ENCODE results near the gene SLC22A14. TPM values are rescaled to one million over a fixed set of nuclear protein-coding genes. Genes with fewer than 3 reads are reported as not detected.
"Not testable (repeated sequence)": the region's sequence is repeated elsewhere in the genome, so short reads cannot be mapped to it uniquely, and the experiment has no call there.

The SLC22A14 gene, protein sequence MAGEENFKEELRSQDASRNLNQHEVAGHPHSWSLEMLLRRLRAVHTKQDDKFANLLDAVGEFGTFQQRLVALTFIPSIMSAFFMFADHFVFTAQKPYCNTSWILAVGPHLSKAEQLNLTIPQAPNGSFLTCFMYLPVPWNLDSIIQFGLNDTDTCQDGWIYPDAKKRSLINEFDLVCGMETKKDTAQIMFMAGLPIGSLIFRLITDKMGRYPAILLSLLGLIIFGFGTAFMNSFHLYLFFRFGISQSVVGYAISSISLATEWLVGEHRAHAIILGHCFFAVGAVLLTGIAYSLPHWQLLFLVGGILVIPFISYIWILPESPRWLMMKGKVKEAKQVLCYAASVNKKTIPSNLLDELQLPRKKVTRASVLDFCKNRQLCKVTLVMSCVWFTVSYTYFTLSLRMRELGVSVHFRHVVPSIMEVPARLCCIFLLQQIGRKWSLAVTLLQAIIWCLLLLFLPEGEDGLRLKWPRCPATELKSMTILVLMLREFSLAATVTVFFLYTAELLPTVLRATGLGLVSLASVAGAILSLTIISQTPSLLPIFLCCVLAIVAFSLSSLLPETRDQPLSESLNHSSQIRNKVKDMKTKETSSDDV
- 0.32 and 0.86 TPM in 2 replicates for total RNA-seq

DNA sequence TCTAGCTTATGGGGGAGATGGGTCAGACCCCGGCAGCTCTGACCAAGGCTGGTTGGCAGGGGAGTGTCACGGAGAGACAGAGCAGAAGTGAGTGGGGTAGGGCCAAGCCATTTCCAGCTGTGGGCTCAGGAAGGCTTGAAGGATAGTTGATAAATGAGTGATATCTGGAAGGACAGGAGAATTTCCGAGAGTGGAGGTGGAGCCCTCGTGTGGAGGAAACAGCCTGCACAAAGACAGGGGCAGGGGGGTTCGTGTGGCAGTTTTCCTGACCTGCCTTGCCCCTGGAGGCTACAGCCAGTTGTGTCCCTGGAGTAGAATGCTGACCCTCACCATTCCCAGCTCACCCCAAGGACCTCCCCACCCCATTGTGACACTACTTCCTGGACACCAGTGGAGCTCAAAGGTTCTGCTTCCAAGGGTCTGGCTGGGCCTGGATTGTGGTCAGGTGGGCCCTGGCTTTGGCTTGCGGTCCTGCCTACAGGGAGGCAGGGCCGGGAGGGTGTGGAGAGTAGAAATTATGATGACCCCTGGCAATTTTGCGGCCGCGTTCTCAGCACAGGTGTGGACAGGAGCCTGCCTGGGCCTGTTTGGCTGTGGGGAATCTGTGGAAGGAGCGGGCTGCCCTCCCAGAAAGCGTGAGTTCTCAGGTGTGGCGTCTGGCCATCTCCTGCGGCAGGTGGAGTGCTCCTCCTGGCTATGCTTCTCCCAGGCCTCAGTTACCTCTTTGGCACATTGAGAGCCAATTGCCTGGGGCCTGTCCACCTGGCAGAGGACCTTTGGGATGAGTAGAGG lies at the start of gene SLC22A14:
Gene SLC22A14 (plus strand): TSS at position 400 of the 792 bp plus-strand sequence. CDS start 23,733 bp downstream, outside the sequence.
- DNase-seq (ENCODE audit: low read depth) = no peak
- TF ChIP-seq, protein P1, sequence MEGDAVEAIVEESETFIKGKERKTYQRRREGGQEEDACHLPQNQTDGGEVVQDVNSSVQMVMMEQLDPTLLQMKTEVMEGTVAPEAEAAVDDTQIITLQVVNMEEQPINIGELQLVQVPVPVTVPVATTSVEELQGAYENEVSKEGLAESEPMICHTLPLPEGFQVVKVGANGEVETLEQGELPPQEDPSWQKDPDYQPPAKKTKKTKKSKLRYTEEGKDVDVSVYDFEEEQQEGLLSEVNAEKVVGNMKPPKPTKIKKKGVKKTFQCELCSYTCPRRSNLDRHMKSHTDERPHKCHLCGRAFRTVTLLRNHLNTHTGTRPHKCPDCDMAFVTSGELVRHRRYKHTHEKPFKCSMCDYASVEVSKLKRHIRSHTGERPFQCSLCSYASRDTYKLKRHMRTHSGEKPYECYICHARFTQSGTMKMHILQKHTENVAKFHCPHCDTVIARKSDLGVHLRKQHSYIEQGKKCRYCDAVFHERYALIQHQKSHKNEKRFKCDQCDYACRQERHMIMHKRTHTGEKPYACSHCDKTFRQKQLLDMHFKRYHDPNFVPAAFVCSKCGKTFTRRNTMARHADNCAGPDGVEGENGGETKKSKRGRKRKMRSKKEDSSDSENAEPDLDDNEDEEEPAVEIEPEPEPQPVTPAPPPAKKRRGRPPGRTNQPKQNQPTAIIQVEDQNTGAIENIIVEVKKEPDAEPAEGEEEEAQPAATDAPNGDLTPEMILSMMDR (IDR thresholded peaks at IDR 0.05; ENCODE audit: insufficient read depth, low read depth, low read length) = no peak
- no peak within 1 kb of the TSS for H3K4me3 ChIP-seq (ENCODE audit: low read depth, low read length)

DNA sequence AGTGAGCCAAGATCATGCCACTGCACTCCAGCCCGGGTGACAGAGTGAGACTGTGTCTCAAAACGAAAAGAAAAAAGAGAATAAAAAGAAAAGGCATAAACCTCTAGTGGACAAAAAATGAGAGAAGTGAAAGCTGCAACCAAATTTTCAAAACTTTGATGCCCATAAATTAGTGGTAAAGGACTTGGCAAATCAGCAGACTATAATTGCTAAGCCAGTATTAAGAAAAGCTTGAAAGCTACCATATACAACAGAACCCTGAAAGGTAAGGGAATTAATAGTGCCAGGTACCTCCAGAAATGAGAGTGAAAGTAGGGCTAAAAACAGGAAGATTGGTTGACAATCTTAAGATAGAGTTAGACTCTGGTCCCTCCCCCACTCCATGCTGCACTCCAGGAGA lies 49.4 kb upstream of the SLC22A14 start:
- DNase-seq (ENCODE audit: low read depth) = no peak
- TF ChIP-seq, protein P1 (IDR thresholded peaks at IDR 0.05; ENCODE audit: insufficient read depth, low read depth, low read length) = no peak
- H3K4me3 ChIP-seq (ENCODE audit: low read depth, low read length) = no peak overlapping the region

DNA sequence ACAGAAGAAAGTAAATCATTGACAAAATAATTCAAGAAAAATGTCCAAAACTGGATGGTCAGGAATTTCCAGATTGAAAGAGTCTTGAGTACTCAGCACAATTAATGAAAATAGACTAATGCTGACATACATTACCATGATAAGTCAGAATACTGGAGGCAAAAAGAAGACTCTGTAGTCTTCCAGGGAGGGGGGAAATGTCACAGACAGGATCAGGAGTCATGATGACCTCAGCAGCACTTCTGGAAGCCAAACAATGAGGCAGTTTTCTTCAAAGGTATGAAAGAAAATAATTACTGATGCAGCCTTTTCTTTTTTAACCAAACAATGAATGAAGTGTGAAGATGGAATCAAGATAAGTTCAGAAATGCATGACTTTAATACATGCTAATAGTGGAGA lies 46.6 kb upstream of the SLC22A14 start:
- DNase-seq (ENCODE audit: low read depth) = no peak
- H3K4me3 ChIP-seq (ENCODE audit: low read depth, low read length) = no peak overlapping the region
- TF ChIP-seq, protein P1 (IDR thresholded peaks at IDR 0.05; ENCODE audit: insufficient read depth, low read depth, low read length) = no peak

DNA sequence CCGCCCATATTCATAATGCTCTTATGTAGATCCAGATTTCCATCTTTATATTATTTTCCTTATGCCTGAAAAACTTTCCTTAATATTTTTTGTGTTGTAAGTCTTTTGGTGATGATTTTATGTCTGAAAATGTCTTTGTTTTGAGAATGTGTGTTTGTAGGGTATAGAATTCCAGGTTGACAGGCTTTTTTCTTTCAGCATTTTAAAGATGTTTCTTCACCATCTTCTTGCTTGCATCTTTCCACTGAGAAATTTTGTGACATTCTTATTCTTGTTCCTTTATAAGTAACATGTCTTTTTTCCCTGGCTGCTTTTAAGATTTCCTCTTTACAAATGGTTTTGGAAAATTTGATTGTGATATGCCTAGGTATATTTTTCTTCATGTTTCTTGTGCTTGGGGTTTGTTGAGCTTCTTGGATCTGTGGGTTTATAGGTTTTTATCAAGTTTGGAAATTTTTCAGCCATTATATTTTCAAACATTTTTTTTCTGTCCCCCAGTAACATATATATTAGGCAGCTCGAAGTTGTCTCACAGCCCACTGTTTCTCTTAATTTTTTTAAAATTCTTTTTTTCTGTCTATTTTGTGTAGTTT lies 43.6 kb upstream of the SLC22A14 start:
- no peak for DNase-seq (ENCODE audit: low read depth)
- TF ChIP-seq, protein P1 (IDR thresholded peaks at IDR 0.05; ENCODE audit: insufficient read depth, low read depth, low read length) = no peak
- no peak overlapping the region for H3K4me3 ChIP-seq (ENCODE audit: low read depth, low read length)

DNA sequence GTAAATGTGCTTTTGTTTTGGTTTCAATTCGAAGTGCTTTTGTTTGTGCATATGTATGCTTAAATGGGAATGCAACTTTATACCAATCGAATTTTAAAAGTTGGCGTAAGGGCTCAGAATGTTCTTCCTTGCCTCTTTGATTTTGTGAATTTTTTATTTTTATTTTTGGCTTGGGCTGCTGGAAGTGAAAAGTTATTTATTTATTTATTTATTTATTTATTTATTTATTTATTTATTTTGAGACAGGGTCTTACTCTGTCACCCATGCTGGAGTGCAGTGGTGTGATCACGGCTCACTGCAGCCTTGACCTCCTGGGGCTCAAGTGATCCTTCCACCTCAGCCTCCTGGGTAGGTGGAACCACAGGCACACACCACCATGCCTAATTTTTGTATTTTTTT lies 39.3 kb upstream of the SLC22A14 start:
- DNase-seq (ENCODE audit: low read depth); H3K4me3 ChIP-seq (ENCODE audit: low read depth, low read length): not testable (repeated sequence)

DNA sequence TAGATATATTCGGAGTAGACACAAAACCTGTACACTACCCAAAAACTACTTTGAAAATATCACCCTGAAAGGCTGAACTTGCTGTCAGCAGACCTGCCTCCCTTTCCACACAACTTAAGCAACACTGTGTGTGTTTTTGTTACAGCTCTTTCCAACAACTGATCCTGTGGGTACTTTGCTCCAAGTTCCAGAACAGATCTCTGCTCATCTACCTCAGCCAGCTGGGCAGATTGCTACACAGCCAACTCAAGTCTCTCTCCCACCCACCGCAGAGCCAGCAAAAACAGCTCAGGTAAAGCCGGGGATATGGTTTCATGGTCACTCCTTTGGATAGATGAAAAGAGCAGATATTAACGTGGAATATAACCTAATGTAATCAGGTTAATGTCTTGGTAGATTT lies 36.2 kb upstream of the SLC22A14 start:
- H3K4me3 ChIP-seq (ENCODE audit: low read depth, low read length) = no peak overlapping the region
- TF ChIP-seq, protein P1 (IDR thresholded peaks at IDR 0.05; ENCODE audit: insufficient read depth, low read depth, low read length) = no peak
- DNase-seq (ENCODE audit: low read depth) = no peak

Measured in fibroblast of villous mesenchyme (primary cell).